Activated naive CD8-positive, alpha-beta T cell treated with anti-CD3 and anti-CD28 coated beads, Interleukin-2, amount 10 ng/mL, durations not matched to agents 7 days and 5 days (primary cell): ENCODE results near the gene GP9. TPM values are rescaled to one million over a fixed set of nuclear protein-coding genes. Genes with fewer than 3 reads are reported as not detected.
A peak's percentile ranks its signal among the peaks of the same experiment; 100 is the strongest.

ENCODE experiments used
- ATAC-seq: fragments of 150-1000 bp; cut with Tn5 transposase; one replicate; pipeline ENCODE4 v1.10.0; 2021; ENCODE audit warnings: low read depth, moderate library complexity
- POLR2A ChIA-PET: fragments of 350-600 bp; sonication (Branson Sonifier 250); formaldehyde crosslinking; loops from one replicate; lab custom pipeline; 2021; ENCODE audit warnings: antibody characterized with exemption; lab: Charles Lee
- DNase-seq: peaks from one replicate; pipeline ENCODE4 v3.0.0; 2021
- H3K27ac Mint-ChIP-seq: one replicate; pipeline ENCODE4 v1.8.0; 2022; ENCODE audit warnings: mild to moderate bottlenecking, mixed read lengths
- H3K27me3 Mint-ChIP-seq: one replicate; pipeline ENCODE4 v1.8.0; 2022; ENCODE audit warnings: mild to moderate bottlenecking, moderate library complexity, mixed read lengths
- H3K36me3 Mint-ChIP-seq: one replicate; pipeline ENCODE4 v1.8.0; 2021; ENCODE audit warnings: mild to moderate bottlenecking, mixed read lengths
- H3K4me1 Mint-ChIP-seq: one replicate; pipeline ENCODE4 v1.8.0; 2021; ENCODE audit warnings: mixed read lengths
- H3K4me3 Mint-ChIP-seq: one replicate; pipeline ENCODE4 v1.8.0; 2022; ENCODE audit warnings: mild to moderate bottlenecking, moderate library complexity, mixed read lengths
- H3K9me3 Mint-ChIP-seq: one replicate; pipeline ENCODE4 v1.8.0; 2021; ENCODE audit warnings: mixed read lengths
- total RNA-seq, 2 experiments: library from RNA; stranded (reverse); gene quantifications; one replicate each; pipeline ENCODE4 v1.2.3, GENCODE V29; 2021

The GP9 gene
- total RNA-seq, 2 experiments from 2014 or later: not detected

DNA sequence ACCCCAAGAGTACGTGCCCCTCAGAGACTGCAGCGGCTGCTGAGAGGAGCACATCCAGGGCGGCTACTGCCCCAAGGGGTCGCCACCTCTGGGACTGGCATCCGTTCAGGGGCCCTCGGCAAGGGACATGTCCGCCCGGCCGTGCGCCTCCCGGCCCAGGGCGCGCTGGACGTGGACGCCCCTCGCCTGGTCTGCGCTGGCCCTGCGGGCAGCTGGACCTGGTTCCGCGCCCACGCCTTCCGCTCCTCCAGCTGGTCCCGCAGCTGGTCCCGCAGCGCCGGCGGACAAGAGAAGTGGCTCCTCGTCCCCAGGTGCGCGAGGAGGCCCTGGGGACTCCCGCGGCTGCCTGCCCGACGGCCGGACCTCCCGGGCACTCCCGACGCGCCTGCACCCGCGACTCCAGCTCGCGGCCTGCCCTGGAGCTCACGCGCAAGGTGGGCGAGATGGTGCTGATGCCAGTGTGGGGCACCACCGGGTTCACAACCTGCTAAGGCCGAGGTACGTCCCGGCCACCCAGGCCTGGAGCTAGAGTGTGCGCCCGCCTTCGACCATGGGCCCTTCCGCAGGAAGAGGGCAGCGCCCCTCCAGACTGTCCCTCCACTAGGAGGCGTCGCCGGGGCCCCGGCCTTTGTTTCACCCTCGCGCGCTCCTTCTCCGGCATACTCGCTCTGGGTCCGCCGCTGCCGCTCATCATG is 14.4 kb upstream of the GP9 start:
- H3K27ac Mint-ChIP-seq: no peak overlapping the region
- H3K36me3 Mint-ChIP-seq: peaks cover 8% of the 10 kb centered on the region
- peaks cover 17% of the 10 kb centered on the region for H3K27me3 Mint-ChIP-seq
- H3K4me3 Mint-ChIP-seq: no peak overlapping the region
- peaks cover 2% of the 10 kb centered on the region for H3K4me1 Mint-ChIP-seq
- H3K9me3 Mint-ChIP-seq: peaks cover 5% of the 10 kb centered on the region
- POLR2A ChIA-PET: interaction anchor here (0.6 kb wide), 1 partner anchor 65 kb away, joined by 3 read pairs; no protein-coding TSS in a partner anchor
- DNase-seq: no peak
- peak; percentile 72 for ATAC-seq

DNA sequence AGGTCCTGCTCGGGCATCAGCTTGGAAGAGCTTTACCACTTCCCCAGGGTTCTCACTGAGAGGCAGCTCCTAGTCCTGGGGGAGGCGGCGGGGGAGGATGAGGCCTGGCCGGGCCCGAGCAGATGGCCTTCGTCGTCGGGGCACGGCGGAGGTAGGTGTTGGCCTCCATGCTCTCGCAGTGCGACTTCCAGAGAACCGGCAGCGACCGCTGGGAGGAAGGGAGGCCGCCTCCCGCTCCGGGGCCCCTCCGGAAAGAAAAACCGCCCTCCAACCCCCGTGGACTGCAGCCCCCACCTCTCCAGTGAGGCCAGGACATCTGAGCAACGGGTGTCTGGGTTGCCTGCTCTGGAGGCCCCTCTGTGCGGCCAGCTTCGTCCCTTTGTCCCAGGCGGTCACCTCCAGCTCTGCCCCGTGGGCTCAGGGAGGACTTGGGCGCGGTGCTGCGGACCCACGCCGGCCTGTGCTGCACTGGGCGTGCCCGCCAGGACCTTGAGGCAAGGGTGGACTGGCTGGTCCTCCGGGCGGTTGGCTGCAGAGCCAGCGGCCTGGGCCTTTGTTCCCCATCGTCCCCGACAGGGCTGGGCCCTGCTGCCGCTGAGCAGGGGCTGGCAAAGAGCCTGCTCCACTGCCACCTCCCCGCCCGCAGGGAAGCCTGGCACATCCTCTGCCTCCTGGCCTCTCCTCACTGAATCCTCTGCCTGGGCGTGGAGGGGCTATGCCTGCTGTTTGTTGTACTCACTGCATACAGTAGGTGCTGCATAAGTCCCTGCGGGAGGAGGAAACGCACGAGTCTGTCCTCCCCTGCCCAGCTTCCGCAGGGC is 13.6 kb upstream of the GP9 start:
- POLR2A ChIA-PET: interaction anchor here (0.6 kb wide), 1 partner anchor 64 kb away, joined by 3 read pairs; no protein-coding TSS in a partner anchor
- Mint-ChIP-seq H3K36me3 (peaks cover 8% of the 10 kb centered on the region), H3K4me1 (peaks cover 2% of the 10 kb centered on the region), H3K27ac (no peak overlapping the region), H3K9me3 (peaks cover 5% of the 10 kb centered on the region), H3K4me3 (no peak overlapping the region), H3K27me3 (peaks cover 13% of the 10 kb centered on the region)
- ATAC-seq: no peak
- no peak for DNase-seq

DNA sequence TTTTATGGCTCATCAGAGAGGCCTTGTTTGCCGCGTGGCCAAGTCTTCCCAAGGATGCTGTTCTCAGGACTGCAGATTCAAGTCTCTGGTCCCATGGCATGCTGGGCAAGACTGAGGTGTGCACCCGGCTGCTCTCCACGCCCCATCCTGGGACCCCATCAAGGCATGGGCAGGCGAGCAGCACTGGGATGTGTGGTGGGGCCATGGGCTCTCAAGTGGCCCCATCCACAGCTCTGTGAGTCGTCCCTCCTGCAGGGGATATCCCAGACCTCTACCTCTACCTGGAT is 13.1 kb upstream of the GP9 start:
- DNase-seq: no peak
- Mint-ChIP-seq H3K27me3 (peaks cover 7% of the 10 kb centered on the region), H3K27ac (no peak overlapping the region), H3K4me3 (no peak overlapping the region), H3K9me3 (peaks cover 5% of the 10 kb centered on the region), H3K36me3 (peaks cover 8% of the 10 kb centered on the region), H3K4me1 (peaks cover 2% of the 10 kb centered on the region)
- POLR2A ChIA-PET: no interaction called here
- no peak for ATAC-seq

DNA sequence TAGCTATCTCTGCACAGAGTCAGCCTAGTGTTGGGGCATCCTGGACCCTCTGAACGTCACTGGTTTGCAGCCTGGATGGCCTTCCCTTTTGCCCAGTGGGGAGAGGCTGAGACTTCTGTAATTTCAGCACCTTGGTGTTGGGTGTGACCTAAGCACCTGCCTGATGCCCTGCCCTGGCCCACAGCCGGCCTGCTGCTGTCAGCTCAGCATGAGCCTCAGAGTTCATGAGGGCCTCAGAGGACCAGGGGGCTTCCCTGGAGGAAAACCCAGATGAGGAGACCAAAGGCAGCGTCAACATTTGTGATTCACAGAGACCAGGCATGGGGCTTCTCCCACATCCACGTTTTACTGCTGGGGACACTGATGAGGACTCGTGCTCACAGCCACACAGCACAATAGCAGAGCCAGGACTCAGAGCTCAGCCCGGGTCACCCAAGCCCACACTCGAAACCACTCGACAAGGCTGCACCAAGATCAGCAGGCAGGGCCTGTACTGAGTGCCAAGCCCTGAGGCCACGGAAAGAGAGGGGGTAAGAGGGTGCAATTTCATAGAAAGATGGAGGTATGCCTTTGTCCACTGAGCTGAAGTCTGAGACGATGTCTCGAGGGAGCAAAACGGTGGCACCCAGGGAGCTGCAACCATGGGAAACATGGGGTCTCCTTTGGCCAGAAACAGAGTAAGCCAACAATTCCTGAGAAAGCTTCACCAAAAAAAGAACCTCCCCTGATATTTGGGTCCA is 9.9 kb upstream of the GP9 start:
- no peak overlapping the region for H3K27ac Mint-ChIP-seq
- H3K4me3 Mint-ChIP-seq: no peak overlapping the region
- peaks cover 6% of the 10 kb centered on the region for H3K36me3 Mint-ChIP-seq
- peaks cover 6% of the 10 kb centered on the region for H3K4me1 Mint-ChIP-seq
- POLR2A ChIA-PET: interaction anchor here (1.5 to 4.3 kb wide), 3 partner anchors 19 to 70 kb away, joined by 5 to 50 read pairs (median 6); partner anchors contain the start of gene RAB43
- no peak for ATAC-seq
- H3K9me3 Mint-ChIP-seq: peaks cover 5% of the 10 kb centered on the region
- H3K27me3 Mint-ChIP-seq: peaks cover 2% of the 10 kb centered on the region
- no peak for DNase-seq

DNA sequence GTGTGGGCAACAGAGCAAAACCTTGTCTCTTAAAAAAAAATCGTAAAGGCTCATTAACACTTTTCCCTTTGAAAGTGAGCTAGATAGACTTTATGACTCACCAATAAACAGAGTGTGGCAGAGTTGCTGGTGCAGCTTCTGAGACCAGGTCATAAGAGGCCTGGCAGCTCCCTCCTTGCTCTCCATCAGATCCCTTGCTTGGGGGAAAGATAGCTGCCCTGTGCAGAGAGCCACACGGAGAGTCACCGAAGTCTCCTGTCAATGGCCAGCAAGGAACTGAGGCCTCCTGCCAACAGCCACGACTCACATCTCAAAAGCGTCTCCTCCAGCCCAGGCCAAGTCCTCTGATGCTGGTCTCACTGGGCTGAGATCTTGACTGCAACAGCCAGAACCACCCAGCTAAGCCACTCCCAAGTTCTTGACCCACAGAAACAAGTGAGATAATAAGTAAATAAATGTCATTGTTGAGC is 8.7 kb upstream of the GP9 start:
- peaks cover 5% of the 10 kb centered on the region for H3K9me3 Mint-ChIP-seq
- H3K27ac Mint-ChIP-seq: no peak overlapping the region
- POLR2A ChIA-PET: interaction anchor here (0.7 to 4.3 kb wide), 8 partner anchors 17 to 264 kb away, joined by 3 to 50 read pairs (median 6); partner anchors contain the start of gene RAB43
- no peak for ATAC-seq
- no peak for DNase-seq
- H3K27me3 Mint-ChIP-seq: peaks cover 3% of the 10 kb centered on the region
- H3K36me3 Mint-ChIP-seq: peaks cover 6% of the 10 kb centered on the region
- no peak overlapping the region for H3K4me3 Mint-ChIP-seq
- H3K4me1 Mint-ChIP-seq: peaks cover 6% of the 10 kb centered on the region

DNA sequence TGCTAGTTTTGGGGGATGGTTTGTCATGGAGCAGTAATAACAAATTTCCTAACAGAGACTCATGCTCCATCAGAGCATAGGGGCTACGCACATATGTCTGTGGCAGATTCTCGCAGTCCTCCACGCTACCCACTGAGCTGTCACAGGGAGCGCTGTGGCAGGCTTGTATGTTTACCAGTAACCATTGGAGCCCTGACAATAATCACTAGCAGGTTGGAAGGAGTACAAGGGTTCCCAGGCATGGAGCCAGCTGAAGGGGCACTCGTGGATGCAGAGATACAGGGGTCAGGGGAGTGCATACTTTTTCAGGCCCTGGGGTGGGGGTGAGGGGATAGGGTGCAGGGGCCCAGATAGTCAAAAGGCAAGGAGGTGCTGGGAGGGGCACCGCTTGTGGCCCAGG is 7.9 kb upstream of the GP9 start:
- DNase-seq (no peak), ATAC-seq (no peak)
- Mint-ChIP-seq H3K27me3 (peaks cover 6% of the 10 kb centered on the region), H3K36me3 (peaks cover 6% of the 10 kb centered on the region), H3K4me3 (no peak overlapping the region), H3K4me1 (peaks cover 6% of the 10 kb centered on the region), H3K27ac (no peak overlapping the region), H3K9me3 (peaks cover 5% of the 10 kb centered on the region)
- POLR2A ChIA-PET: interaction anchor here (1.0 to 4.3 kb wide), 7 partner anchors 16 to 263 kb away, joined by 3 to 50 read pairs (median 6); partner anchors contain the start of gene RAB43

DNA sequence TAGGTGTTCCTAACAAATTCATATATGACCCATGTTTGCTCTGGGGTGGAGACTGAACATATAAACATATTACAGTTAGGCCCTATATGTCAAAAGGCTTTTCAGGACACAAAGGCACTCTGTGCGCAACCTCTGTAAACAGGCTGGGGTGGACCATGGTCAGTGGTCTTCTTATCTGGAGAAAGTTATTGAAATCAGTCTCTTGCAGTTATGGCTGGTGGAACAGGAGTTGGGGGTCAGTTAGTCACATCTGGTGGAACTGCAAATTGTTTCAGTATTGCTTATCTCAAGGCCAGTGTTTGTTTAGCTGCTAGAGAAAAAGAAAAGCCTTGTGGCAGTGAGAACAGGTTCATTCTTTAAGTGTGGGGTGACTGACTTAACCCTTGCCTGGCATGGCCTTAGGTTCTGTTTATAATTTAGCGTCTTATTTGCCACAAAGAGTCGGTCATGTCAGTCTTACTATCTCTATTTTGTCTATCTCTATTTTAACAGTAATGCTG is 5.9 kb upstream of the GP9 start:
- H3K9me3 Mint-ChIP-seq: no peaks in the 10 kb centered on the region
- no peak overlapping the region for H3K4me3 Mint-ChIP-seq
- peaks cover 3% of the 10 kb centered on the region for H3K27me3 Mint-ChIP-seq
- H3K4me1 Mint-ChIP-seq: peaks cover 6% of the 10 kb centered on the region
- ATAC-seq (no peak), DNase-seq (no peak)
- H3K27ac Mint-ChIP-seq: no peak overlapping the region
- POLR2A ChIA-PET: interaction anchor here (1.1 to 4.3 kb wide), 3 partner anchors 38 to 66 kb away, joined by 3 to 50 read pairs (median 9); partner anchors contain the start of gene RAB43
- no peaks in the 10 kb centered on the region for H3K36me3 Mint-ChIP-seq

DNA sequence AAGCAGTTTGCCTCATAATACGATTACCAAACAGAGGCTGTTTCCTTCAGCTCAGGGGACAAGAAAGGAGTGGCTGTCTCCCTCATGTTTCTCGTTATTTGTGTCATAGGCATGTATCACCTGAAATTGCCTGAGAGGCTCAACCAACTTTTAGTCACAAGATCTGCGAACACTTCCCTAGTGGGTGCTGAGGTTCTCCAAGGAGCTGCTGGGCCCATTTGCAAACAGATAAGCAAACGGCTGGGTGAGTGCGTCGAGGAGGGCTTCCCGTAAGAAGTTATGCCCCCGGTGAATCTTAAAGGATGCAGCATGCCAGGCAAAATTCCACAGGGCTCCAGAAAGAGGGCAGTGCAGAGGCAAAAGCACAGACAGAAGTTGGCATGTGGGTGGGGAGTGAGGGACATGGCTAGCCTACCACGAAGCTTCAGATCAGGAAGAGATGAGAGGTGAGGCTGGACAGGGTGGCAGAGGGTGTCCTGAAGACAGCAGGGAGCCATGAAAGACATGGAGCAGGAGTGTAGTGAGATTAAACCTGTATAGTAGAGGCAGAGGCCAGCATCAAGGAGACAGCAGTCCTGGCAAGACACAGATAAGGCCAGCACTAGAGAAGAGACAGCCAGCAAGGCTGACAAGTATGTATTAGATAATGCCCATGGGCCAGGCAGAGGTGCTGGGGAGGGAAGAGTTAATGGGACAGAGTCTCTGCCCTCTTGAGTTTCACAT is 4.0 kb upstream of the GP9 start:
- H3K4me3 Mint-ChIP-seq: no peak overlapping the region
- no peaks in the 10 kb centered on the region for H3K36me3 Mint-ChIP-seq
- no peak for ATAC-seq
- peaks cover 6% of the 10 kb centered on the region for H3K4me1 Mint-ChIP-seq
- no peaks in the 10 kb centered on the region for H3K9me3 Mint-ChIP-seq
- no peak overlapping the region for H3K27ac Mint-ChIP-seq
- H3K27me3 Mint-ChIP-seq: peaks cover 3% of the 10 kb centered on the region
- POLR2A ChIA-PET: no interaction called here
- DNase-seq: no peak

DNA sequence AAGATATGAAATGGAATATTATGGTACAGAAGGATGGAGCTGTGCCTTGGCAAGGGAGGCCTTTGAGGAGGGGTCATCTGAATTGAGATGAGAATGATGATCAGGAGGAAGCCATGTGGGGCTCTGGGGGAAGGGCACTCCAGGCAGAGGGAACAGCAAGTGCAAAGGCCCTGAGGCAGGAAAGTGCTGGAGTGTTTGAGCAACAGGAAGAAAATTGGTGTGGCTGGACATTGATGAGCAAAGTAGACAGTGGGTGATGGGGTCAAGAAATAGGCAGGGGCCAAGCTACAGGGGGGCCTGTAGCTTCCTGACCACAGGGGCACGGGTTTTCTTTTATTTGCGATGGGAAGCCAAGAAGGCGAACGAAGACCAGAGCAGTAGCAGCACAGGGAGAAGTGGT is 3.3 kb upstream of the GP9 start:
- POLR2A ChIA-PET: interaction anchor here (1.3 kb wide), 1 partner anchor 11 kb away, joined by 3 read pairs; no protein-coding TSS in a partner anchor
- H3K4me1 Mint-ChIP-seq: peaks cover 6% of the 10 kb centered on the region
- H3K27ac Mint-ChIP-seq: no peak overlapping the region
- no peaks in the 10 kb centered on the region for H3K36me3 Mint-ChIP-seq
- no peak overlapping the region for H3K4me3 Mint-ChIP-seq
- no peaks in the 10 kb centered on the region for H3K9me3 Mint-ChIP-seq
- DNase-seq (no peak), ATAC-seq (no peak)
- peaks cover 3% of the 10 kb centered on the region for H3K27me3 Mint-ChIP-seq

DNA sequence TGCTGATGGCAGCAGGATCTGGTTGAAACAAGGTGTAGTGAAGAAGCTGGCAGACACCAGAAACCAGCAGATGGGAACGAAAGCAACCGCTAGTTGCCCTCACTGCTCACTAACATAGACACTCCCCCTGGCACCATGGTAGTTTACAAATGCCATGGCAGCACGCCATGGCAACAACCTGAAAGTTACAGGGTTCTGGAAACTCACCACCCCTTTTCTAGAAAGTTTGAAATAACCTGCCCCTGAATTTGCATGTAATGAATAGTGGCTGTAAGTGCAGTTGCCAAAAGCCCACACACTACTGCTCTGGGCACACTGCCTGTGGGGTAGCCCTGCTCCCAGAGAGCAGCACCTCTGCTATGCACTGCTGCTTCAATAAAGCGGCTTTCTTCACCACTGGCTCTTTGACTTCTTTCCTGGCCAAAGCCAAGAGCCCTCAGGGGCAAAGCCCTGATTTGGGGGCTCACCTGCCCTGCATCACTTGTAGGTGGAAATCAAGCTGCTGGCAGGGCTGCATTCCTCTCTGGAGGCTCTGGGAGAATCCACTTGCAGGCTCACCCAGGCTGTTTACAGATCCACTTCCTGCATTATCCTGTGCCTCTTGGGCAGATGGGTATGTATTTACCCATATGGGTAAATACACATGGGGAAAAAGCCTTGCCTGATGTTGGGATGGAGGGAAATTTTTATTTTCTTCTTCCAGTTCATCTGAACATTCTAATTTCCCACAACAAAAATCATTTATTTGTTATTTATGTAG is 2.0 kb upstream of the GP9 start:
- DNase-seq (no peak), ATAC-seq (no peak)
- no peaks in the 10 kb centered on the region for H3K9me3 Mint-ChIP-seq
- H3K4me3 Mint-ChIP-seq: no peak overlapping the region
- H3K27me3 Mint-ChIP-seq: peaks cover 3% of the 10 kb centered on the region
- peaks cover 1% of the 10 kb centered on the region for H3K4me1 Mint-ChIP-seq
- H3K27ac Mint-ChIP-seq: no peak overlapping the region
- POLR2A ChIA-PET: interaction anchor here (1.3 kb wide), 1 partner anchor 9 kb away, joined by 3 read pairs; no protein-coding TSS in a partner anchor
- H3K36me3 Mint-ChIP-seq: no peaks in the 10 kb centered on the region

DNA sequence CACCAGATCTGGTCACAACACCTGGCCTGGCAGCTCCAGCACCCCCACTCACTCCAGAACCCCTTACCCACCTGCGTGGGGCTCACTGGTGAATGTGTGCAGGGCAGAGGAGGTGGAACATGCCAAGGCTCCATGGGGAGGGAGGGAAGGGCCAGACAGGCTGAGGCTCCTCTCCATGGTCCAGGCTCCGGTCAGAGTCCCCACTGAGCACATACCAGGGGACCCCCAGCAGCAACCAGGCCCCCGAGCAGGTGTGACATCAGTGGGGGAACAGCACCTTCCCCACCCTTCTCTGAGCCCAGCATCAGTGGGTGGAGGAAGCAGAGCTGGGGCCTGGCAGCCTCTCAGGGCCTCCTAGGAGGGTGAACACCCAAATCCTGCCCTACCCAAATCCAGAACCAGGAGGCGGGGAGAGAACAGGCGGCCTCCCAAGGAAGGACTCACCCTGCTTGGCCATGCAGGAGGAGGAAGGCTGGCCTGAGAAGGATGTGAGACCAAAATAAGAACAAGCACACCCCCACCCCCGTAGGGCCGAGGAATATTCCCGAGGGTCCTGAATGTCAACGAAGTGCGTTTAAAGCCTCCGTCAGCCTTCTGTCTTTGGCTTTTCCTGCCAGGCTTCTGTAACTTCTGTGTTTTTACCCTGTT is 1.1 kb upstream of the GP9 start:
- Mint-ChIP-seq H3K27me3 (peaks cover 3% of the 10 kb centered on the region), H3K9me3 (no peaks in the 10 kb centered on the region), H3K36me3 (no peaks in the 10 kb centered on the region), H3K4me3 (no peak overlapping the region), H3K27ac (no peak overlapping the region), H3K4me1 (no peaks in the 10 kb centered on the region)
- POLR2A ChIA-PET: no interaction called here
- DNase-seq: no peak
- no peak for ATAC-seq
